ENCODE results near the gene STARD9.

Gene STARD9

DNA sequence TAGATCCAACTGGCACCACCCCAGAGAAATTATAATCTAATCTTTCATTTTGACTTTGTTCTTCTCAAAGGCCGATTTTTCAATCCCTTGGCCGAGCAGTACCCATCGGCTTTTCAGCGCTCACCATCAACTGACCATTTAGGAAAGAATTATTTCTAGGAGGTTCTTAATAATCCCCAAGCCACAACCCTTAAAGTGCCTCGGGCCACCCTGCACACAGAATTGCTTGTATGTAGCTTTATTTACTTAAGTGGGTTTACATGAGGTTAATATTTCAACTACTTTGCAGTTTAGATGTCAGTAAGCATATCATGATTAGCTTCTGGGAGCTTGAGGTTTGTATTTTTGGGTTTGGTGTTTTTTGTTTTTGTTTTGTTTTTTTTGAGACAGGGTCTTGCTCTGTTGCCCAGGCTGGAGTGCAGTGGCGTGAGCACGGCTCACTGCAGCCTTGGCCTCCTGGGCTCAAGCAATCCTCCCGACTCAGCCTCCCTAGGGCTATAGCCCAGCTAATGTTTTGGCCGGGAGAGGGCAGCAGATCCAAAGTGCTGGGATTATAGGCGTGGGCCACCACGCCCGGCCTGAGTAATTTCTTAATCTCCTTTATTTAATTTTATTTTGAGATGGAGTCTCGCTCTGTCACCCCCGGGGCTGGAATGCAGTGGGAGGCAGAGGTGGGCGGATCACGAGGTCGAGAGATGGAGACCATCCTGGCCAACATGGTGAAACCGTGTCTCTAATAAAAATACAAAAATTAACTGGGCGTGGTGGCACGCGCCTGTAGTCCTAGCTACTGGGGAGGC, 162.3 kb downstream of the STARD9 start:
- in situ Hi-C loops (cut with MboI; ENCODE audit: low sequenced_read_pairs, unreplicated experiment), result no loop called here
- TF ChIP-seq, protein P1, sequence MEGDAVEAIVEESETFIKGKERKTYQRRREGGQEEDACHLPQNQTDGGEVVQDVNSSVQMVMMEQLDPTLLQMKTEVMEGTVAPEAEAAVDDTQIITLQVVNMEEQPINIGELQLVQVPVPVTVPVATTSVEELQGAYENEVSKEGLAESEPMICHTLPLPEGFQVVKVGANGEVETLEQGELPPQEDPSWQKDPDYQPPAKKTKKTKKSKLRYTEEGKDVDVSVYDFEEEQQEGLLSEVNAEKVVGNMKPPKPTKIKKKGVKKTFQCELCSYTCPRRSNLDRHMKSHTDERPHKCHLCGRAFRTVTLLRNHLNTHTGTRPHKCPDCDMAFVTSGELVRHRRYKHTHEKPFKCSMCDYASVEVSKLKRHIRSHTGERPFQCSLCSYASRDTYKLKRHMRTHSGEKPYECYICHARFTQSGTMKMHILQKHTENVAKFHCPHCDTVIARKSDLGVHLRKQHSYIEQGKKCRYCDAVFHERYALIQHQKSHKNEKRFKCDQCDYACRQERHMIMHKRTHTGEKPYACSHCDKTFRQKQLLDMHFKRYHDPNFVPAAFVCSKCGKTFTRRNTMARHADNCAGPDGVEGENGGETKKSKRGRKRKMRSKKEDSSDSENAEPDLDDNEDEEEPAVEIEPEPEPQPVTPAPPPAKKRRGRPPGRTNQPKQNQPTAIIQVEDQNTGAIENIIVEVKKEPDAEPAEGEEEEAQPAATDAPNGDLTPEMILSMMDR (IDR thresholded peaks at IDR 0.05; ENCODE audit: borderline replicate concordance, control extremely low read depth, extremely low read depth, insufficient read depth, missing control alignments), result no peak
- DNase-seq (ENCODE audit: low spot score), result no peak

DNA sequence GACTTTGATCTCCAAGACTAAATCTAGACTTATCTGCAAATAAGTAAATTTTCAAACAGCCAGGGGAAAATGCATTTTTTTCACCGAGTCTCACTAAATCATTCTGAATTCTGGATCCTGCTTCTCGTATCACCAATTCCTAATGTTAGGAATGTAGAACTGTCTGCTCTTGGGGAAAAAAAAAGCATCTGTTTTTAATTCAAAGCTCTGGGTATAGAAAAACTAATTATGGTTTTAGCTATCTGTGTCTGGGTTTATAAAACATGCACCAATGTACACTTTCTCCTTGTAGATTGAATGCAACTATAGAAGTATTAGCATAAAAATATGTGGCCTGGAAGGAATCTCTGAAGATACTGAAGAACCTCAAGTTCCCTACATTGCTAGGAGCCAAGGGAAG, 166.3 kb downstream of the STARD9 start:
- TF ChIP-seq, protein P1 (IDR thresholded peaks at IDR 0.05; ENCODE audit: borderline replicate concordance, control extremely low read depth, extremely low read depth, insufficient read depth, missing control alignments), result no peak
- DNase-seq (ENCODE audit: low spot score), result no peak
- in situ Hi-C loops (cut with MboI; ENCODE audit: low sequenced_read_pairs, unreplicated experiment), result no loop called here

DNA sequence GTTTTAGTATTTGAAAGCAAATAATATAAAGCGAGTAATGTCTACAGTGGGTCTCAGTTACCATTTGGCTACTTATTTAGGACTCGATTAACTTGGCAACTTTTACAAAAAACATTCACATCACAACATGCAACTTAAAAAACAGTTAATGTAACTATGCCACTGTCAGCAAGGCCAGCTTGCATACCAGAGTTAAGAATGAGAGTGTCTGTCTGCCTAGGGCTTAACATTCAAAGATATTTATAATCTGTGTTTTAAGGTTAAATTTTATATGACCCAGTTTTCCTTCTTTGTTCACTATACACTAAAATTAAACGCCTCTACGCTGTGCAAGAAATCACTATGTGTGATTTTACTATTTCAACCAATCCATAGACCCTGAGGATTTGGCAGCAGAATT, 166.7 kb downstream of the STARD9 start:
- in situ Hi-C loops (cut with MboI; ENCODE audit: low sequenced_read_pairs, unreplicated experiment), result no loop called here
- TF ChIP-seq, protein P1 (IDR thresholded peaks at IDR 0.05; ENCODE audit: borderline replicate concordance, control extremely low read depth, extremely low read depth, insufficient read depth, missing control alignments), result no peak
- DNase-seq (ENCODE audit: low spot score), result no peak

DNA sequence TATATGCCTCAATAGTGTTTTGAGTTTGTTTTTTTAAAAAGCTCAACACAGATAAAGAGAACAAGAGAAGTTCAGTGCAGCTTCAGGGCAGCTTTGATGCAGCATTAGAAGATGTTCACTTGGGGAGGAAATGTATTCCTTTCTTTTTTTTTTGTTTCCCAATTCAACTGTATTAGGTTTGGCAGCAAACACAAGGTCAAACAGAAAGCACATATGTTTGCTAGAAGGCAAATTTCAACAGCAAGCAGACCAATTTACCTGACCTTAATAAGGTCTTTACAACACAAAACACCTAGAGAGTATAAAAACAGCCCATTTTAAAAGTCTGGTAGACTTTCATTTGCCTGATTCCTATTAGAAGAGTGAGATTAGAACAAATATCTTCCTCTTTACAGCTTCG, 168.8 kb downstream of the STARD9 start:
- TF ChIP-seq, protein P1 (IDR thresholded peaks at IDR 0.05; ENCODE audit: borderline replicate concordance, control extremely low read depth, extremely low read depth, insufficient read depth, missing control alignments), result no peak
- no peak for DNase-seq (ENCODE audit: low spot score)
- in situ Hi-C loops (cut with MboI; ENCODE audit: low sequenced_read_pairs, unreplicated experiment), result no loop called here

DNA sequence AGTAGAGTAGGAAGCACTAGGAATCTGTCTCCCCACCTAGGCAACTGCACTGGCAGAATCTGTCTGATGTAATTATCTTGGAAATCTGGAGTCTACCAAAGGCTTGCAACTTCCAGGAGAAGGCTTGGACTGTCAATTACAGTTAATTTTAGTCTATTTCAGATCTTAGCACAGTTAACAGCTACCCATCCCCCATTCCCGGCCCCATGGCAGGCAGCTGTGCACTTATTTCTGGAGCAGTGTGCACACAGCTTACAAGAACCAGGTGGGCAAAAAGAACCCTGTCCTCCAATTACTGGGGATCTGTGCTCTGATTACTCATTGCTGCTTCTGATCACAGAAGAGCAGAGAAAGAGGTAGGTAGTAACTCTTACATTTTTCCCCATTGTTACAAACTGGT, 173.9 kb downstream of the STARD9 start:
- DNase-seq (ENCODE audit: low spot score), result no peak
- in situ Hi-C loops (cut with MboI; ENCODE audit: low sequenced_read_pairs, unreplicated experiment), result no loop called here
- TF ChIP-seq, protein P1 (IDR thresholded peaks at IDR 0.05; ENCODE audit: borderline replicate concordance, control extremely low read depth, extremely low read depth, insufficient read depth, missing control alignments), result no peak

DNA sequence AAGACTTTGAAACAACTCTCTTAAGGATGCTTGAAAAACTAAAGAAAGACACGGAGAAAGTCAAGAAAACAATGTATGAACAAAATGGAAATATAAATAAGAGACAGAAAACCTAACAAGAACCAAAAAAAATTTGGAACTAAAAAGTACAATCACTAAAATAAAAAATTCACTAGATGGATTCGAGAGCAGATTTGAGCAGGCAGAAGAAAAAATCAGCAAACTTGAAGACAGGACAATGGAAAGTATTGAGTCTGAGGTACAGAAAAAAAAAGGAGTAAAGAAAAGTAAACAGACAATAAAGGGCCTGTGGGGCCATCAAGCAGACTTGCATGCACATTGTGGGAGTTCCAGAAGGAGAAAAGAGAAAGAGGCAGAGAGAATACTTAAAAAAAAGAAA, 174.9 kb downstream of the STARD9 start:
- in situ Hi-C loops (cut with MboI; ENCODE audit: low sequenced_read_pairs, unreplicated experiment), result no loop called here
- TF ChIP-seq, protein P1 (IDR thresholded peaks at IDR 0.05; ENCODE audit: borderline replicate concordance, control extremely low read depth, extremely low read depth, insufficient read depth, missing control alignments), result no peak
- DNase-seq (ENCODE audit: low spot score), result no peak

Data from GM13976 (cell line).